Stimulated activated CD4-positive, alpha-beta T cell treated with anti-CD3 and anti-CD28 coated beads, Interleukin-1b, Interleukin-23, amount 100 ng/mL, for 4 hours (primary cell): ENCODE data around the gene CKAP5.
A peak's percentile ranks its signal among the peaks of the same experiment; 100 is the strongest.
"Not testable (repeated sequence)": the region's sequence is repeated elsewhere in the genome, so short reads cannot be mapped to it uniquely, and the experiment has no call there.

ENCODE experiments used
- DNase-seq, 2 donors: peaks; one replicate each; pipeline ENCODE4 v3.0.0-alpha.2; 2020; ENCODE audit warnings: low read depth in 2 of 2

The CKAP5 gene

DNA sequence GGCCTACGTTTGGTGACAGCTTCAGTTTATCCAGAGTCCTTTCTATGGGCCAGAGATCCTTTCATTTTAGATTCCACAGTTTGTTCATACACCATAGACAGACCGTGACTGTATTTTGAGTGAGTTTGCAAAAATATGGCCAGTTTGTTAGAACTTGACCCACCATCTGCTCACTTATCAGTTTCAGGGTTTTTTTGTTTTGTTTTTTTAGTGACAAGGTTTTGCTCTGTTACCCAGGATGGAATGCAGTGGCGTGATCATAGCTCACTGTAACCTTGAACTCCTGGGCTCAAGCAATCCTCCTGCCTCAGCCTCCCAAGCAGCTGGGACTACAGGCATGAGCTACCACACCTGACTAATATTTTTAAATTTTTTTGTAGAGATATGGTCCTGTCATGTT lies 9.1 kb upstream of the CKAP5 start:
- no peak for DNase-seq

GRCh38 chr11:46850829-46851380 lies 4.8 kb upstream of the CKAP5 start:
- no peak for DNase-seq

GRCh38 chr11:46849631-46850030 lies 3.6 kb upstream of the CKAP5 start:
- DNase-seq = no peak

GRCh38 chr11:46846510-46846830 lies 390 bp upstream of the CKAP5 start:
- no peak for DNase-seq

- DNase-seq = no peak
Observed at GRCh38 chr11:46845440-46845739, 690 bp downstream of the CKAP5 start.

DNA sequence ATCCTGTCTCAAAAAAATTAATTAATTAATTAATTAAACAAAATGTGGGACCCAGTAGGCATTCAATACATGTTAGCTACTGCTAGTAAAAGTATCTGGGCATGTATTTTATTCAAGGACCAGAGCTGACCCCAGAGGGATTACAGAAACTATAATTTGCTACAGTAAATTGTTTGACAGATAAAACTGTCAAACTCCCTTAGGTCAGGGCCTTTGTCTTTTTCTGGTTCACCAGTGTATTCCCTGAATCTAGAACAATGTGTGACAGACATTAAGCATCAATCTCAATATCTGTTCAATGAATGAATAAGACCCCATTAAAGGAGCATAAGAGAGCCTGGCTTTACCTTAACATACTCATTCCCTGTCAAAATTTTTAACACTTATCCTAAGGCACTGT lies 6.0 kb downstream of the CKAP5 start:
- no peak for DNase-seq

DNA sequence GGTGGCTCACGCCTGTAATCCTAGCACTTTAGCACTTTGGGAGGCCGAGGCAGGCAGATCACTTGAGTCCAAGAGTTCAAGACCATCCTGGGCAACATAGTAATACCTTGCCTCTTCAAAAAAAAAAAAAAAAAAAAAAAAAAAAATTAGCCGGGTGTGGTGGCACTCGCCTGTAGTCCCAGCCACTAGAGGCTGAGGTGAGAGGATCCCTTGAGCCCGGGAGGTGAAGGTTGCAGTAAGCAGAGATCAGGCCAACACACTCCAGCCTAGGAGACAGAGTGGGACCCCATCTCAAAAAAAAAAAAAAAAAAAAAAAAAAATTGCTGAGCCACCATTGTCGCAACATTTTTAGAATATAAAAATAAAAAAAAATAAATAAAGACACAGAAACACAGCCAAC lies 7.6 kb downstream of the CKAP5 start:
- DNase-seq = no peak

GRCh38 chr11:46837860-46838259 lies 8.2 kb downstream of the CKAP5 start:
- DNase-seq = no peak

- DNase-seq = no peak
Observed at GRCh38 chr11:46836870-46837269, 9.2 kb downstream of the CKAP5 start.

DNA sequence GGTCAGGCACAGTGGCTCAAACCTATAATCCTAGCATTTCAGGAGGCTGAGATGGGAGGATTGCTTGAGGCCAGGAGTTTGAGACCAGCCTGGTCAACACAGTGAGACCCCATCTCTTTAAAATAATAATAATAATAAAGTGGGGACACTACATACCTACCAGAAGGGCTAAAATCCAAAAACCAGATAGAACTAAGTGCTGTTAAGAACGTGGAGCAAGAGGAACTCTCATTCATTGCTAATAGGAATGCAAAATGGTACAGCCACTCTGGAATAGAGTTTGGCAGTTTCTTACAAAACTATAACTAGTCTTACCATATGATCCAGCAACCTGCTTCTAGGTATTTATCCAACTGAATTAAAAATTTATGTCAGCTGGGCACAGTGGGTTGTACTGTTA lies 9.6 kb downstream of the CKAP5 start:
- DNase-seq = no peak

- DNase-seq = no peak
Observed at GRCh38 chr11:46835897-46836296, 10.2 kb downstream of the CKAP5 start.

DNA sequence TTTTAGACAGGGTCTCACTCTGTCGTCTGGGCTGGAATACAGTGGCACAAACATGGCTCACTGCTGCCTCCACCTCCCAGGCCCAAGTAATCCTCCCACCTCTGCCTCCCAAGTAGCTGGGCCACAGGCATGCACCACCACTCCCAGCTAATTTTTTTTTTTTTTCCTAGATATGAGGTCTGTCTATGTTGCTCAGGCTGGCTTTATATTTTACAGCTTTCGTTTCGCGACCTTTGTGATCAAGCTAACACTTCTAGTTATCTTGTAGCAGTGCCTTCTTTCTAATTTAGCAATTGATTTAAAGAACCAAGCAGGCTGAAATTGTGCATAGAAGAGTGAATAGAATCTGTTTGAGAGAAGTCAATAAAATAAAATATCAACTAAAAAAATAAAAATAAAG lies 11.3 kb downstream of the CKAP5 start:
- DNase-seq = no peak

GRCh38 chr11:46832511-46833214 lies 13.4 kb downstream of the CKAP5 start:
- no peak for DNase-seq

GRCh38 chr11:46827995-46828394 lies 18.1 kb downstream of the CKAP5 start:
- no peak for DNase-seq

DNA sequence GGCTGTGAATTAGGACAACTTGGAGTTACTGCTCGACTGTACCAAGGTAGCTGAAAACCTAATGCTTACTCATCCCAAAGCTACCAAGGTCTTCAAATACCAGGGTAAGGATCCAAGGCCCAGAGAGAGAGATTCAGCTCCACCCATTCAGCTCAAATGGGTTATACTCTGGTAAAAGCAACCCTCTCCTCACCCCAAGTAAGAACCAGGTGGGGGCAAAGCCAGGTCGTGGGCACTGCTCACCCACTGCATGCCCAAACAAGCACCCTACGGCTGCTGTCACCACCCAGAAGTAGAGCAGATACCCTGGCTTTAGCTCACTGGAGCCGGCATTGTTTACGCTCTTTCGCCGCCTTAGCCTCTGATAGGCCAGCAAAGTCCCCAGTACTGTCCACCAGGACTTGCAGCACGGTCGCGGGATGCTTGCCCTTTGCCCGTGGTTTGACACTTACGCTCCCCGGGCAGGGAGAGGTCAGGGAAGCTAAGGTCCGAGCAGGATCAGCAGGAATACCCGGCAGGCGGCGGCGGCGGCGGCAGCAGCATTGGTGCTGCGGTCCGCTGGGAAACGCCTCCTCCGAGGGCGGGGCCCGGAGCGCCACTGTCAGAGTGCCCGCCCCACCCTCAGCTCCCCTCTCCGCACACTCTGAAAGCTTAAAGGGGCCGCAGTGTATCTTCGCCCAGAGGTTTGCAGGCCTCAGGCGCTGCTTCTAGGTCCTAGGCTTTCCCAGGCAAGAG lies 19.6 kb downstream of the CKAP5 start:
- peak; percentile 46 to 64 for DNase-seq

GRCh38 chr11:46808799-46809431 lies 37.2 kb downstream of the CKAP5 start:
- no peak for DNase-seq

DNA sequence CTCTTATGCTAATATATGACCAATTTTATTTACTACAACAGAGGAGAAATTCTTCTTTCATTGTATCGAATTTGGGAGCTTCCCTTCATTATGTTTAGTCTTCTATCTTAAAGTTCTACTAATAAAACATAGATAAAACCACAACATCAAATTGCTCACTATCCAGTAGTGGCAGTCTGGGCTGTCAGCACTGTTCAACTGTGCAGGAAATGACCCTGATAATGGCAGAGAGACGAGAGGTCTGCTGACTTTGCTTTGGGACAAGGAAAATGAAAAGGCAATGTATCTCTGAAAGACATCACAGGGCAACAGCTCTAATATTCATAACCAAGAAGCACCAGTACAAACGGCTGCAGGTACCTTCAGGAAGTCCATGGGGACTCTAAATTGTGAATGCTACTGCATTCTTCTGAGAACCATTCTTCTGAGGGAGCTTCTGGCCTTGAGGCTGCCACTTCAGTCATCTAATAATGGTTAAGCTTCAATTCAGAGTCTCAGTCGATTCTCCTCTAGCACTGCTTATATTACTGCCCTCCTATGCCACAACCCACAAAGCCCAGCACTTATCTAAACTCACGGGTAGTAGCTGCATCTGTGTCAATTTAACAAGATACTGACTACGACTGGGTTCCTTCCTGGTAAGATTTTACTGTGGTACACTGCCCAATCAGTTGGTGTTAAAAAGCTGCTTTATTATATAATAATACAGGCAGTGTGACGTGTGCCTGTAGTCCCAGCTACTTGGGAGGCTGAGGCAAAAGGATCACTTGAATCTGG lies 44.2 kb downstream of the CKAP5 start:
- no peak for DNase-seq

DNA sequence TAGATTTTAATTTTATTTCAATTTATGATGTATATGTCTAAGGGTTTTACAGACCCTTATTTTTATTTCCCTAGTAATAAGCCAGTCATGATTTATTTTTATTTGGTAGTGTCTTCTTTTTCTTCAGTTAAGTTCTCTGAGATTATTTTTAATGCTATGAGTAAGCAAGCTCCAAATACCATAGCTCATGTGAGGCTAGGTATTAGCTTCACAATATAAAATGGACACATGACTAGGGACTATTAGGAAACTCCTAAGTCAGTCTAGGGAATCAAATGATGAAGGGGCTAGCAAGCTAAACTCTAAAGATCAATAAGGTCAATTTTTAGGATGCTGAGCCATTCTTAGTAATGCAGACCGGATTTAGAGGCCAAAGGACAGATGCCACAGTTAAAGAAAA lies 45.9 kb downstream of the CKAP5 start:
- no peak for DNase-seq

- DNase-seq = not testable (repeated sequence)
Observed at GRCh38 chr11:46799725-46800124, 46.4 kb downstream of the CKAP5 start.

DNA sequence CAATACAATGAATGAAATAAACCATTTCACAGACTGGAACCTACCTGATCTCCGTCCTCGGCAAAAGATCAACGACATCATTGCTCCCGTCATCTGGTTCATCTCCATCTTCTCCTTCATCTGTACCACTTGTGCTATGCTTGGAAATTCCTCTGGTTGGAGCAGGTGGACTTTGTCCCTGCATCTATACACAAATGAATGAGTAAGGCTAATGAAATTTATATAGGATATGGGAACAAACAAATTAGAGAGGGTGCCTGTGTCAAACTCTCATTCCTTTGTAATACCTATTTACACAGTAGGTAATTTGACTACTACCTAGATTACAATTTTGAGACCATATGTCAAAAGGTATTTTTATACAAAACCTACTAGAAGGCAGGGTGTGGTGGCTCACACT lies 67.7 kb downstream of the CKAP5 start:
- DNase-seq = no peak

GRCh38 chr11:46776878-46777277 lies 69.2 kb downstream of the CKAP5 start:
- no peak for DNase-seq

DNA sequence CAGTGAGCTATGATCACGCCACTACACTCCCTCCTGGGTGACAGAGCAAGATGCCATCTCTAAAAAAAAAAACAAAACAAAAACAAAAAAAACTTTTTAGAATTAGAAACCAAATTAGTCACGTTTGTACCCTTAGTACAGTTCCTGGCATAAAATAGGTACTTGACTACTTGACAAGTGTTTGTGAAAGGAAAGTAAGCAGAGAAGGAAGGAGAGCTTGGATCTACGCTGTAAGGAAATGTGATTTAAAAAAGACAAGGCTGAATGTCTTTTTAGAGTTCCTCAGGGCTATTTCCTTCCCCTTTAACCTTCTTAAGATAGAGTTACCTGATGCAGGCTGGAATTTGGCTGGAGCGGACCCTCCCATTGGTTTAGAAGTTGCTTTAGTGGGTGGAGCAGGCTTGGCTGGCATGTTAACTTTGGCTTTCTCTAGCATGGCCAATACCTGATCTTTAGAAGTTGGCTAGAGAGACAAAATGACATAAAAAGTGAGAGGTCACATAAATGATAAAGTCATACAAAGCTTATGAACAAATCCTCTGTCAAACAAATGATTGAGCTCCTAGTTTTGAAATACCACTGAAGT lies 76.4 kb downstream of the CKAP5 start:
- no peak for DNase-seq
